B cell (primary cell): ENCODE data around the gene SMTNL2.

Source experiments
- EZH2 ChIP-seq: IDR thresholded peaks from 2 replicates; pipeline ENCODE4 v1.6.1; 2012; ENCODE audit warnings: borderline replicate concordance, low read depth, mild to moderate bottlenecking, moderate library complexity, low read length; ENCODE audit not compliant: insufficient read depth, poor library complexity, severe bottlenecking
- TF ChIP-seq, protein P1 (sequence below): fragments of 200-600 bp; IDR thresholded peaks from one replicate; pipeline ENCODE4 v1.8.0; 2022; ENCODE audit warnings: antibody characterized with exemption, mild to moderate bottlenecking

DNA sequence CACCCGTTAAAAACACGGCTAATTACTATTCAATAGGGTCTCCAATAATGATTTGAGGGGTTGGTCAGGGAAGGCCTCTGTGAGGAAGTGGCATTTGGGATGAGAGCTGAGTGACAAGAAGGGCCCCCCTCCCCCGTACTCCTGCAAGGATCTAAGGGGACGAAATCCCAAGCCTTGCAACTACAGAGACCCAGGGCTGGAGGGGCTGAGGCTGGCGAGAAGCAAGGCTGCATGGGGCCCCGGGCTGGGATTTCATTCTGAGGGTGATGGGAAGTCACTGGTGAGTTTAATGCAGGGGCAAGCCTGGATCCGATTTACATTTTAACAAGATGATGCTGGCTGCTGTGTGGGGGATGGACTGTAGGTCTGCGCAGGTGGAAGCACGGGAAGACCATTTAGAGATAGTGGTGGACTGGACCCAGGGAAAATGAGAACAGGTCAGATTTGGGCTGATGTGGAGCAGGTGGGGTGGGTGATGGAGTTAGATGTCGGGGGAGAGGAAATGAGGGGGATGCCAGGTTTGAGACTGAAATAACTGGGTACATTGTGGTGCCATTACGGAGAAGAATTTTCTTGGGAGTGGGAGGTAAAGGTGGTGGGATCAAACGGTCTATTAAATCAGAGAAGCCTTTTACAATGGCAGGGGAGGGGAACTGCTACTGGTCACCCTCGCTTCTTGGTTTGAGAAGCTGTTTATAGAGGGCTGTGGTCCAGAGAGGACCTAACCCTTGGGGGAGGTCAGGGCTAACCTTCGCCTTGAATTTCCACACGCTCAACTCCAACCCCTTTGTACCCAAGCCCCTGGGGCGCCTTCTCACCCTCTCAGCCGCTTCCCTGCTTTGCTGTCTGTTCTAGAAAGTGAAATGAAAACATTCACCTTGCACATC lies 28.2 kb upstream of the SMTNL2 start:
- TF ChIP-seq, protein P1, sequence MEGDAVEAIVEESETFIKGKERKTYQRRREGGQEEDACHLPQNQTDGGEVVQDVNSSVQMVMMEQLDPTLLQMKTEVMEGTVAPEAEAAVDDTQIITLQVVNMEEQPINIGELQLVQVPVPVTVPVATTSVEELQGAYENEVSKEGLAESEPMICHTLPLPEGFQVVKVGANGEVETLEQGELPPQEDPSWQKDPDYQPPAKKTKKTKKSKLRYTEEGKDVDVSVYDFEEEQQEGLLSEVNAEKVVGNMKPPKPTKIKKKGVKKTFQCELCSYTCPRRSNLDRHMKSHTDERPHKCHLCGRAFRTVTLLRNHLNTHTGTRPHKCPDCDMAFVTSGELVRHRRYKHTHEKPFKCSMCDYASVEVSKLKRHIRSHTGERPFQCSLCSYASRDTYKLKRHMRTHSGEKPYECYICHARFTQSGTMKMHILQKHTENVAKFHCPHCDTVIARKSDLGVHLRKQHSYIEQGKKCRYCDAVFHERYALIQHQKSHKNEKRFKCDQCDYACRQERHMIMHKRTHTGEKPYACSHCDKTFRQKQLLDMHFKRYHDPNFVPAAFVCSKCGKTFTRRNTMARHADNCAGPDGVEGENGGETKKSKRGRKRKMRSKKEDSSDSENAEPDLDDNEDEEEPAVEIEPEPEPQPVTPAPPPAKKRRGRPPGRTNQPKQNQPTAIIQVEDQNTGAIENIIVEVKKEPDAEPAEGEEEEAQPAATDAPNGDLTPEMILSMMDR, result no peak
- TF ChIP-seq EZH2, result no peak
